ENCODE results near the gene ITGB1. TPM values are rescaled to one million over a fixed set of nuclear protein-coding genes. Genes with fewer than 3 reads are reported as not detected.
"Not testable (repeated sequence)": the region's sequence is repeated elsewhere in the genome, so short reads cannot be mapped to it uniquely, and the experiment has no call there.

Gene ITGB1
- total RNA-seq, 1 donor from 2014 or later: 60.2 TPM

- intact Hi-C loops (cut with micrococcal nuclease): no loop called here
Observed at GRCh38 chr10:32940321-32941301, 17.4 kb downstream of the ITGB1 start.

- intact Hi-C loops (cut with micrococcal nuclease): no loop called here
Observed at GRCh38 chr10:32939296-32940111, 18.5 kb downstream of the ITGB1 start.

- intact Hi-C loops (cut with micrococcal nuclease): no loop called here
Observed at GRCh38 chr10:32938554-32939061, 19.4 kb downstream of the ITGB1 start.

- intact Hi-C loops (cut with micrococcal nuclease): no loop called here
Observed at GRCh38 chr10:32937911-32938424, 20.1 kb downstream of the ITGB1 start.

GRCh38 chr10:32932225-32932729 is 25.8 kb downstream of the ITGB1 start:
- intact Hi-C loops (cut with micrococcal nuclease): no loop called here

- intact Hi-C loops (cut with micrococcal nuclease): no loop called here
Observed at GRCh38 chr10:32931593-32931992, 26.4 kb downstream of the ITGB1 start.

GRCh38 chr10:32930036-32930435 is 28.0 kb downstream of the ITGB1 start:
- intact Hi-C loops (cut with micrococcal nuclease): no loop called here

- intact Hi-C loops (cut with micrococcal nuclease): no loop called here
Observed at GRCh38 chr10:32929634-32930033, 28.4 kb downstream of the ITGB1 start.

- intact Hi-C loops (cut with micrococcal nuclease): no loop called here
Observed at GRCh38 chr10:32927750-32928149, 30.3 kb downstream of the ITGB1 start.

GRCh38 chr10:32923849-32924248 is 34.2 kb downstream of the ITGB1 start:
- intact Hi-C loops (cut with micrococcal nuclease): no loop called here

GRCh38 chr10:32923134-32923533 is 34.9 kb downstream of the ITGB1 start:
- intact Hi-C loops (cut with micrococcal nuclease): no loop called here

- intact Hi-C loops (cut with micrococcal nuclease): no loop called here
Observed at GRCh38 chr10:32922170-32922569, 35.9 kb downstream of the ITGB1 start.

GRCh38 chr10:32917817-32918216 is 40.2 kb downstream of the ITGB1 start:
- intact Hi-C loops (cut with micrococcal nuclease): not testable (repeated sequence)

GRCh38 chr10:32911285-32912016 is 46.6 kb downstream of the ITGB1 start:
- intact Hi-C loops (cut with micrococcal nuclease): no loop called here

GRCh38 chr10:32909970-32910369 is 48.1 kb downstream of the ITGB1 start:
- intact Hi-C loops (cut with micrococcal nuclease): not testable (repeated sequence)

- intact Hi-C loops (cut with micrococcal nuclease): no loop called here
Observed at GRCh38 chr10:32909456-32909855, 48.6 kb downstream of the ITGB1 start.

GRCh38 chr10:32906595-32906994 is 51.4 kb downstream of the ITGB1 start:
- intact Hi-C loops (cut with micrococcal nuclease): no loop called here

- intact Hi-C loops (cut with micrococcal nuclease): no loop called here
Observed at GRCh38 chr10:32905466-32905865, 52.6 kb downstream of the ITGB1 start.

- intact Hi-C loops (cut with micrococcal nuclease): no loop called here
Observed at GRCh38 chr10:32901815-32902214, 56.2 kb downstream of the ITGB1 start.

GRCh38 chr10:32895200-32895968 is 62.6 kb downstream of the ITGB1 start:
- intact Hi-C loops (cut with micrococcal nuclease): not testable (repeated sequence)

Data from T-helper 2 cell treated with Interferon-gamma antibody and Interleukin-4, amounts not matched to agents 100 ng/mL and 5 ng/mL, for 36 hours (primary cell).